Fibroblast of upper back skin (primary cell): ENCODE data around the gene ECI2.
"Not testable (repeated sequence)": the region's sequence is repeated elsewhere in the genome, so short reads cannot be mapped to it uniquely, and the experiment has no call there.

Source experiments
- DNase-seq: peaks from one replicate; pipeline ENCODE4 v3.0.0-alpha.2; 2013

The ECI2 gene

DNA sequence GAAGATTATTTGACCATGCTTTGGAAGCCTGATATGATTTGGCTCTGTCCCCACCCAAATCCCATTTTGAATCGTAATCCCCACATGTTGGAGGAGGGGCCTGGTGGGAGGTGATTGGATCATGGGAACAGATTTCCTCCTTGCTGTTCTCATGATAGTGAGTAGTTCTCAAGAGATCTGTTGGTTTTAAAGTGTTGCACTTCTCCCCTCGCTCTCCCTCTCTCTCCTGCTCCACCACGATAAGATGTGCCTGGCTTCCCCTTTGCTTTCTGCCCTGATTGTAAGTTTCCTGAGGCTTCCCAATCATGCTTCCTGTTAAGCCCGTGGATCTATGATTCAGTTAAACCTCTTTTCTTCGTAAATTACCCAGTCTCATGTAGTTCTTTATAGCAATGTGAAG is 34.7 kb downstream of the ECI2 start:
- DNase-seq: no peak

GRCh38 chr6:4093288-4093687 is 42.1 kb downstream of the ECI2 start:
- no peak for DNase-seq

- no peak for DNase-seq
These were observed 43.4 kb downstream of the ECI2 start for GRCh38 chr6:4091941-4092340.

- not testable (repeated sequence) for DNase-seq
These were observed 45.3 kb downstream of the ECI2 start for GRCh38 chr6:4090043-4090442.

- no peak for DNase-seq
These were observed 46.7 kb downstream of the ECI2 start for GRCh38 chr6:4088704-4089103.

DNA sequence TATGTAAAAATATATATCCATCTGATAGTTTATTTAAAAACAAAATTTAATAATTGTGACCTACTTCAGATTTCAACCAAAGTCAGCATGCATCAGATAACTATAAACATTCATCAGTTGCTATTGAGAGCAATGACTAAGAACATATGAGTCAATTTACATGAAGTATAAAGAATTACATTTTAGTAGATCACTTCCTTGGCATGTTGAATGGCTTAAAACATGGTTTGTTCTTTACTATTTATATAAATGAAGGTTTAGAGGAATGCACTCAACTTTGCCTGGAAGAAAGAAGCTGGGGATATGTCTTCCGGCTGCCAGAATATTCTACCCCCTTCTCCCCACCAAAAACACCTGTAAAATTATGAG is 50.1 kb downstream of the ECI2 start:
- peak; percentile 68 for DNase-seq

DNA sequence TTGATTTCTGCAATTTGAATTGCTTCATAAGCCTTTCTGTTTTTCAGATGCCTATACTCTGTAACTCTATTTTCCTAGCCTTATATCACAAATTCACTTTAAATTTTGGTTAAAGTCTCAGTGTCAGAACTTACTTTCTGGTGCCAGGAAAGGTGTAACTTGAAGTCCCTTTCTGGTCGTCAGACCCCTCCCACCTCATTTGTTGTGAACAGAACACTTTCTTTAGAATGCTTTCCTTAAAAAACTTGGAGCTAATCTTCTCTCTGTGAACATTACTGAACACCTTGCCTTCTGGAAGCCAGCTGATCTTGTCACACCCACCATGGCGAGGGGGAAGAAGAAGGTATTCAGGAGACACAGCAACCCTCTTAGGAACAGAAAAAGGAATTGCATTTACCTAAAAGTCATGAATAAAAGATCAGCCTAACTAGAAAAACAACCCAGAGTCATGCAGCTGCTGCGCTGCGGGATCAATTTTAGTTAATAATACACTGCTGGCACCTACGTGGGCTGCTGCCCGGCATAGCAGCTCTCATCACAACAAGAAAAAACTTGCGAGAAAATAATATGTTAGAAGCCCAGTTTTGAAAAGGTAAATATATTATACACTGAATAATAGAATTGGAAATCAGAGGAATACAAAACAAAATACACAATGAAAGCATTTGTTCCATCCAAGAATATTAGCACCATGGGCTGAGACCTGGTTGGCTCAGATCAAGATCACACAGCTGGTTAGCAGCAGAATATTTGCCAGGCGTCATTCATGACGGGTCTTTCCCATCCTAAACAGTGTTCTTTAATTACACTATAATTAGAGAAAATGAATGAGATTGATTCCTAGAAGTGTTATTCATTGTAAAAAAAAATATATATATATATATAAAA is 50.7 kb downstream of the ECI2 start:
- DNase-seq: no peak

- no peak for DNase-seq
These were observed 56.5 kb downstream of the ECI2 start, which contains the start of gene FAM217A for GRCh38 chr6:4078691-4079471. TSS of gene FAM217A (minus strand) at chr6:4079137. CDS start at chr6:4077414, 1,723 bp downstream.

GRCh38 chr6:4074478-4075235 is 60.7 kb downstream of the ECI2 start:
- DNase-seq: no peak

- no peak for DNase-seq
These were observed 64.0 kb downstream of the ECI2 start for GRCh38 chr6:4071330-4071729.

GRCh38 chr6:4069199-4069598 is 66.2 kb downstream of the ECI2 start:
- no peak for DNase-seq

- no peak for DNase-seq
These were observed 67.7 kb downstream of the ECI2 start for GRCh38 chr6:4067673-4068072.

DNA sequence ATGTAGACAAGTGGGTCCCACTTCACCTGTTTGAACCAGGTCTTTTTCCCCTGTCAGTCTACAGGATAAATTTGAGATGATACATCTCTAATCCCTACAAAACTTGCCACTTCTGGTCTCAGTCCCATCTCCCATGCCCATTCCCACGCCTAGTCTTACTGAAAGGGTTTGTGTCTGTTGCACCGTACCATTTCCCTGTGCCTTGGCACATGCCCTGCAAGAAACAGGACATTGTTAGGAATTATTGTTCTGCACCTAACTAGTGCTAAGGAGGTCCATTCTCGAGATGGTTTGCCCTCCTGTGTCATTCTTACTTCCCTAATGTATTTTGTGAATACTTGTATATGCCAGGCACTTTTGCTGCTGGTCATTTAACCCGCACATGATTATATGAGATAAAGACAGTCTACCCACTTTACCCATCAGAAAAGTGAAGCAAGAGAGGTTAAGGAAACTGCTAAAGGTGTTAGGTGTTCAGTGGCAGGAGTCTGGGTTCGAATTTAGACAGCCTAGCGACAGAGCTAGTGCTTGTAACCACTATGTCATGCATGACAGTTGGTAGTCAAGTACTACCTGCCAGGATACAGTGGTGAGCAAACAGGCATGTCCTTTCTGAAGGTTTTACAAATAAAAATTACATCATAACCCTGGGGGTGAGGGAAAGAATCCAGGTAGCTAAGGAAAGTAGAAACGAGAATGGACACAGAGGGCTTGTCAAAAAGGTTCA is 69.2 kb downstream of the ECI2 start:
- DNase-seq: no peak
